H9 (cell line): ENCODE data around the gene HOXA4. TPM values are rescaled to one million over a fixed set of nuclear protein-coding genes. Genes with fewer than 3 reads are reported as not detected.

Source experiments
- DNase-seq: peaks from one replicate; pipeline ENCODE4 v3.0.0-alpha.2; 2017
- H2AFZ ChIP-seq: one replicate; pipeline ENCODE4 v1.6.1; 2013; ENCODE audit warnings: mild to moderate bottlenecking, low read length, control low read depth, moderate library complexity
- H2AK5ac ChIP-seq: 2 replicates; pipeline ENCODE4 v1.6.1; 2013; ENCODE audit warnings: low read length, control low read depth, mixed read lengths; ENCODE audit not compliant: insufficient read length
- H2BK120ac ChIP-seq: one replicate; pipeline ENCODE4 v1.6.1; 2013; ENCODE audit warnings: low read depth, mild to moderate bottlenecking, low read length, control low read depth, inconsistent platforms; ENCODE audit not compliant: poor library complexity, severe bottlenecking
- H2BK12ac ChIP-seq: 2 replicates; pipeline ENCODE4 v1.6.1; 2013; ENCODE audit warnings: low read length, control low read depth, mixed read lengths, low read depth; ENCODE audit not compliant: insufficient read length
- H2BK15ac ChIP-seq: 2 replicates; pipeline ENCODE4 v1.6.1; 2013; ENCODE audit warnings: low read depth, low read length, control low read depth
- H2BK20ac ChIP-seq: one replicate; pipeline ENCODE4 v1.6.1; 2013; ENCODE audit warnings: low read depth, mild to moderate bottlenecking, low read length, control low read depth, inconsistent platforms; ENCODE audit not compliant: poor library complexity, severe bottlenecking
- H2BK5ac ChIP-seq: 2 replicates; pipeline ENCODE4 v1.6.1; 2013; ENCODE audit warnings: low read length, control low read depth, mixed read lengths; ENCODE audit not compliant: insufficient read length
- H3K14ac ChIP-seq: 2 replicates; pipeline ENCODE4 v1.6.1; 2013; ENCODE audit warnings: low read length, control low read depth; ENCODE audit not compliant: insufficient read depth
- H3K18ac ChIP-seq: 2 replicates; pipeline ENCODE4 v1.6.1; 2013; ENCODE audit warnings: low read depth, mild to moderate bottlenecking, mixed read lengths, low read length, control low read depth; ENCODE audit not compliant: insufficient read length
- H3K23ac ChIP-seq: 2 replicates; pipeline ENCODE4 v1.6.1; 2013; ENCODE audit warnings: low read length, control low read depth, mixed read lengths, low read depth; ENCODE audit not compliant: insufficient read length
- H3K23me2 ChIP-seq: 2 replicates; pipeline ENCODE4 v1.6.1; 2013; ENCODE audit warnings: low read depth, mild to moderate bottlenecking, mixed read lengths, low read length, control low read depth; ENCODE audit not compliant: insufficient read length, poor library complexity, severe bottlenecking
- H3K27ac ChIP-seq: 2 replicates; pipeline ENCODE4 v1.5.1; 2013; ENCODE audit warnings: low read length, control low read depth, mixed read lengths, low read depth; ENCODE audit not compliant: insufficient read length
- H3K27me3 ChIP-seq: 2 replicates; pipeline ENCODE4 v1.6.1; 2013; ENCODE audit warnings: low read length, control low read depth, inconsistent platforms; ENCODE audit not compliant: insufficient read depth
- H3K4ac ChIP-seq: 2 replicates; pipeline ENCODE4 v1.6.1; 2013; ENCODE audit warnings: low read depth, mild to moderate bottlenecking, control low read depth, inconsistent platforms, low read length, moderate library complexity
- H3K4me1 ChIP-seq: 2 replicates; pipeline ENCODE4 v1.6.1; 2013; ENCODE audit warnings: low read length, control low read depth, inconsistent platforms; ENCODE audit not compliant: insufficient read depth
- H3K4me2 ChIP-seq: 2 replicates; pipeline ENCODE4 v1.6.1; 2013; ENCODE audit warnings: low read length, control low read depth, mixed read lengths; ENCODE audit not compliant: insufficient read length, insufficient read depth
- H3K56ac ChIP-seq: 2 replicates; pipeline ENCODE4 v1.6.1; 2013; ENCODE audit warnings: low read depth, mild to moderate bottlenecking, mixed read lengths, low read length, control low read depth; ENCODE audit not compliant: insufficient read length
- H3K79me1 ChIP-seq: 2 replicates; pipeline ENCODE4 v1.6.1; 2013; ENCODE audit warnings: low read depth, mild to moderate bottlenecking, moderate library complexity, low read length, control low read depth, inconsistent platforms; ENCODE audit not compliant: insufficient read depth, poor library complexity, severe bottlenecking
- H3K79me2 ChIP-seq: 2 replicates; pipeline ENCODE4 v1.6.1; 2013; ENCODE audit warnings: low read length, control low read depth, inconsistent platforms; ENCODE audit not compliant: insufficient read depth
- H3K9ac ChIP-seq: 2 replicates; pipeline ENCODE4 v1.6.1; 2013; ENCODE audit warnings: low read length, control low read depth, mixed read lengths; ENCODE audit not compliant: insufficient read length; ENCODE audit errors: extremely low read depth
- H3K9me3 ChIP-seq: one replicate; pipeline ENCODE4 v1.6.1; 2013; ENCODE audit warnings: low read depth, low read length, inconsistent platforms; ENCODE audit not compliant: control insufficient read depth
- H3T11ph ChIP-seq: one replicate; pipeline ENCODE4 v1.6.1; 2013; ENCODE audit warnings: mild to moderate bottlenecking, low read length, control low read depth, inconsistent platforms
- H4K20me1 ChIP-seq: one replicate; pipeline ENCODE4 v1.6.1; 2013; ENCODE audit not compliant: control insufficient read depth, insufficient read length, insufficient read depth
- H4K5ac ChIP-seq: 2 replicates; pipeline ENCODE4 v1.6.1; 2013; ENCODE audit warnings: low read depth, mild to moderate bottlenecking, mixed read lengths, low read length, control low read depth; ENCODE audit not compliant: insufficient read length
- H4K8ac ChIP-seq: replicated peaks from 2 replicates; pipeline ENCODE4 v1.6.1; 2013; ENCODE audit warnings: low read length, control low read depth, mixed read lengths, low read depth; ENCODE audit not compliant: insufficient read length
- H4K91ac ChIP-seq: 2 replicates; pipeline ENCODE4 v1.6.1; 2013; ENCODE audit warnings: low read depth, mild to moderate bottlenecking, moderate library complexity, mixed read lengths, low read length, control low read depth; ENCODE audit not compliant: insufficient read length
- H3K27ac Mint-ChIP-seq, 3 experiments: 2 replicates in 2 of 3; 3 replicates in 1 of 3; pipeline ENCODE4 v1.8.0; 2020 to 2021; ENCODE audit warnings: mixed read lengths in 3 of 3, mild to moderate bottlenecking in 1 of 3, moderate library complexity in 1 of 3
- H3K27me3 Mint-ChIP-seq: 2 replicates; pipeline ENCODE4 v1.8.0; 2021; ENCODE audit warnings: low read depth, mild to moderate bottlenecking, moderate library complexity, mixed read lengths
- H3K36me3 Mint-ChIP-seq, 3 experiments: 2 replicates in 2 of 3; 3 replicates in 1 of 3; pipeline ENCODE4 v1.8.0; 2020 to 2021; ENCODE audit warnings: low read depth in 3 of 3, mixed read lengths in 3 of 3; ENCODE audit not compliant: insufficient read depth in 1 of 3
- H3K4me1 Mint-ChIP-seq, 2 experiments: 2 replicates each; pipeline ENCODE4 v1.8.0; 2020; ENCODE audit warnings: mixed read lengths in 2 of 2
- H3K4me3 Mint-ChIP-seq, 2 experiments: 2 replicates in 1 of 2; 3 replicates in 1 of 2; pipeline ENCODE4 v1.8.0; 2020 to 2021; ENCODE audit warnings: mild to moderate bottlenecking in 2 of 2, mixed read lengths in 2 of 2, moderate library complexity in 1 of 2
- H3K9me3 Mint-ChIP-seq, 2 experiments: 2 replicates in 1 of 2; 3 replicates in 1 of 2; pipeline ENCODE4 v1.8.0; 2020; ENCODE audit warnings: mild to moderate bottlenecking in 2 of 2, mixed read lengths in 2 of 2, moderate library complexity in 1 of 2
- WGBS: extraction: QIAGEN DNeasy Blood & Tissue Kit; methylation state at CpG from one replicate; pipeline ENCODE4 v1.1.7; 2013; ENCODE audit warnings: missing lambda C conversion rate, low lambda C conversion rate, mixed read lengths; ENCODE audit not compliant: insufficient read length; ENCODE audit errors: extremely low coverage; 5-methylcytosine and 5-hydroxymethylcytosine counted together
- total RNA-seq: library from RNA; stranded (reverse); gene quantifications from 2 replicates; pipeline ENCODE4 v1.2.1, GENCODE V29; 2021
- TF ChIP-seq, protein P1 (sequence below): fragments of 200-600 bp; sonication (generic); conservative IDR thresholded peaks from 3 replicates; pipeline ENCODE4 v1.8.0; 2021; ENCODE audit warnings: antibody characterized with exemption, mild to moderate bottlenecking

Gene HOXA4
- total RNA-seq, 1 experiment from 2014 or later, result not detected

DNA sequence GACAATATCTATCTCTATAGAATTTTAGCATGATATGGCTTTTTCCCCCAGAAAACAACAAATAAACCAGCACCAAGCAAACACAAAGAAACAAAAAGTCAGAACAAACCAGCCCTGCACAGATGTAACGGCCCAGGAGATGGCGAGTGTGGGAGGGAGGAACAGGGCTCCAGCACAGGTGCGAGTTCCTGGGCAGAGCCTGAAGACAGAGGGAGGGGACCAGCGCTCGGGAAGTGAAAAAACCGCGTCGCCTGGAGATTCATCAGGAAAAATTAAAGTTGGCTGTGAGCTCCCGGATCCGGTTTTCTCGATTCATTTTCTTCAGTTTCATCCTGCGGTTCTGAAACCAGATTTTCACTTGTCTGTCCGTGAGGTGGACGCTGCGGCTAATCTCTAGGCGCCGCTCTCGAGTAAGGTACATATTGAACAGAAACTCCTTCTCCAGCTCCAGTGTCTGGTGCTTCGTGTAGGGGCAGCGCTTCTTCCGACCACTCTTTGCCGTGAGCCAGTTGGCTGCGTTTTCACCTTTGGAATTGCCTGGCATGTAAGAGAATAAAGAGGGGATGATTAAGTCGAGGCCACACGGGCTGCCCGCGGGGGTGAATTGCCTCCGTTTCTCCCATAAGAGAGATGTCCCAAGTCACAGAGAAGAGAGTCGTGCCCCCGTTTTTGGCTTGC, 41.2 kb upstream of the HOXA4 start:
- H3K9me3 Mint-ChIP-seq, result peaks cover 6 to 23% of the 10 kb centered on the region in 2 experiments

More for the DNA sequence above, 41.2 kb upstream of the HOXA4 start:
- no peak overlapping the region for H3K18ac ChIP-seq
- H2BK12ac ChIP-seq, result no peak overlapping the region
- no peak overlapping the region for H2BK15ac ChIP-seq
- no peaks in the 10 kb centered on the region; a peak in 1 of 7 replicates for H3K36me3 Mint-ChIP-seq
- H3K56ac ChIP-seq, result no peak overlapping the region
- peaks cover 98% of the 10 kb centered on the region for H3K27me3 Mint-ChIP-seq
- no peak overlapping the region for H3K23ac ChIP-seq
- no peaks in the 10 kb centered on the region for H3K23me2 ChIP-seq
- no CpG with 5 or more reads among the region's 30 CpGs for WGBS
- peaks cover 0 to 6% of the 10 kb centered on the region in 2 experiments; a peak in 2 of 4 replicates for H3K4me1 Mint-ChIP-seq
- peak; percentile 56 for DNase-seq
- no peak overlapping the region for H2BK120ac ChIP-seq
- no peaks in the 10 kb centered on the region for H3K79me1 ChIP-seq
- H3K79me2 ChIP-seq, result no peaks in the 10 kb centered on the region
- no peak overlapping the region for H3K14ac ChIP-seq
- no peaks in the 10 kb centered on the region for H3K9me3 ChIP-seq
- H4K91ac ChIP-seq, result no peak overlapping the region
- peak overlapping the region in 1 of 2 experiments; percentile 21; a peak in 1 of 5 replicates for H3K4me3 Mint-ChIP-seq
- H4K8ac ChIP-seq, result no peak overlapping the region
- TF ChIP-seq, protein P1, sequence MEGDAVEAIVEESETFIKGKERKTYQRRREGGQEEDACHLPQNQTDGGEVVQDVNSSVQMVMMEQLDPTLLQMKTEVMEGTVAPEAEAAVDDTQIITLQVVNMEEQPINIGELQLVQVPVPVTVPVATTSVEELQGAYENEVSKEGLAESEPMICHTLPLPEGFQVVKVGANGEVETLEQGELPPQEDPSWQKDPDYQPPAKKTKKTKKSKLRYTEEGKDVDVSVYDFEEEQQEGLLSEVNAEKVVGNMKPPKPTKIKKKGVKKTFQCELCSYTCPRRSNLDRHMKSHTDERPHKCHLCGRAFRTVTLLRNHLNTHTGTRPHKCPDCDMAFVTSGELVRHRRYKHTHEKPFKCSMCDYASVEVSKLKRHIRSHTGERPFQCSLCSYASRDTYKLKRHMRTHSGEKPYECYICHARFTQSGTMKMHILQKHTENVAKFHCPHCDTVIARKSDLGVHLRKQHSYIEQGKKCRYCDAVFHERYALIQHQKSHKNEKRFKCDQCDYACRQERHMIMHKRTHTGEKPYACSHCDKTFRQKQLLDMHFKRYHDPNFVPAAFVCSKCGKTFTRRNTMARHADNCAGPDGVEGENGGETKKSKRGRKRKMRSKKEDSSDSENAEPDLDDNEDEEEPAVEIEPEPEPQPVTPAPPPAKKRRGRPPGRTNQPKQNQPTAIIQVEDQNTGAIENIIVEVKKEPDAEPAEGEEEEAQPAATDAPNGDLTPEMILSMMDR, result no peak
- no peak overlapping the region for H3K27ac ChIP-seq
- H3K4me1 ChIP-seq, result no peaks in the 10 kb centered on the region
- H4K5ac ChIP-seq, result no peak overlapping the region
- H3K4me2 ChIP-seq, result no peak overlapping the region
- no peak overlapping the region for H2BK5ac ChIP-seq
- H4K20me1 ChIP-seq, result no peaks in the 10 kb centered on the region
- H2BK20ac ChIP-seq, result no peak overlapping the region
- no peak overlapping the region for H3T11ph ChIP-seq
- H3K27ac Mint-ChIP-seq, result peak overlapping the region in 1 of 3 experiments; percentile 68; a peak in 1 of 7 replicates
- H3K9ac ChIP-seq, result no peak overlapping the region
- H2AFZ ChIP-seq, result no peak overlapping the region
- H3K27me3 ChIP-seq, result peaks cover 97% of the 10 kb centered on the region
- no peak overlapping the region for H2AK5ac ChIP-seq
- no peak overlapping the region for H3K4ac ChIP-seq
